K562 (cell line): ENCODE measurements around the gene FAM228A. TPM values are rescaled to one million over a fixed set of nuclear protein-coding genes. Genes with fewer than 3 reads are reported as not detected.

Experiments used
- ATAC-seq: fragments of 200-7000 bp; cut with Tn5 transposase; 3 replicates; pipeline ENCODE4 v1.9.1; 2020; ENCODE audit warnings: moderate library complexity
- BruUV-seq: library from RNA; stranded (reverse); fragments of 400-500 nt; replicated peaks from 2 replicates; lab custom pipeline; 2021; lab: Mats Ljungman, UMichigan
- CTCF ChIA-PET: fragments of 300-600 bp; formaldehyde crosslinking; extraction: SDS; loops from one replicate; lab custom pipeline; 2021; ENCODE audit warnings: low intra/inter-chr PET ratio; lab: Yijun Ruan, JAX
- POLR2A ChIA-PET: fragments of 300-600, 350-650 bp; sonication (Branson Sonifier 250); formaldehyde crosslinking; extraction: SDS; loops from one replicate; lab custom pipeline; 2021; ENCODE audit warnings: antibody characterized with exemption, inconsistent platforms; lab: Yijun Ruan, JAX
- DNase-seq, 4 experiments: peaks; one replicate each; pipeline versions ENCODE4 v3.0.0 to v3.0.0-alpha.2; 2011 to 2018; ENCODE audit warnings: low spot score in 3 of 4, mixed read lengths in 3 of 4; ENCODE audit errors: extremely low read depth in 1 of 4
- FAIRE-seq: peaks from 2 replicates; lab custom pipeline; 2011; peaks lifted over from hg19 to GRCh38; lab: Jason Lieb, UNC
- H2AFZ ChIP-seq: 2 replicates; pipeline ENCODE4 v1.6.0; 2011; ENCODE audit warnings: low read depth, low read length, control low read depth, inconsistent platforms
- H3K27ac ChIP-seq: fragments of 200-600 bp; 3 replicates; pipeline ENCODE4 v1.8.0; 2011; ENCODE audit warnings: low read depth, mild to moderate bottlenecking, control low read depth, inconsistent platforms, low read length, moderate library complexity, mixed read lengths; ENCODE audit errors: extremely low read depth
- H3K27me3 ChIP-seq, 2 experiments: fragments of 300-600 bp in 1 of 2; 2 replicates in 1 of 2; 3 replicates in 1 of 2; pipeline versions ENCODE4 v1.6.0 to v1.8.0; 2011; ENCODE audit warnings: inconsistent platforms in 2 of 2, low read length in 2 of 2, mild to moderate bottlenecking in 1 of 2, mixed read lengths in 1 of 2, moderate library complexity in 1 of 2; ENCODE audit not compliant: control insufficient read depth in 2 of 2, insufficient read depth in 2 of 2
- H3K36me3 ChIP-seq: fragments of 300-600 bp; 3 replicates; pipeline ENCODE4 v1.8.0; 2011; ENCODE audit warnings: mild to moderate bottlenecking, low read length, inconsistent platforms; ENCODE audit not compliant: control insufficient read depth, insufficient read depth
- H3K4me1 ChIP-seq, 2 experiments: fragments of 200-600 bp in 1 of 2; replicated peaks in 1 of 2; 2 replicates in 1 of 2; 3 replicates in 1 of 2; pipeline versions ENCODE4 v1.5.1 to v1.8.0; 2011; ENCODE audit warnings: inconsistent platforms in 2 of 2, low read length in 2 of 2, mild to moderate bottlenecking in 1 of 2, mixed read lengths in 1 of 2, moderate library complexity in 1 of 2; ENCODE audit not compliant: control insufficient read depth in 2 of 2, insufficient read depth in 2 of 2
- H3K4me2 ChIP-seq: 2 replicates; pipeline ENCODE4 v1.6.1; 2011; ENCODE audit warnings: low read length, control low read depth, inconsistent platforms, mixed read lengths; ENCODE audit not compliant: insufficient read depth
- H3K4me3 ChIP-seq: fragments of 200-600 bp; sonication (generic), shearing (Covaris generic); 2 replicates; pipeline ENCODE4 v1.5.1; 2016; ENCODE audit warnings: control low read depth, inconsistent platforms
- H3K79me2 ChIP-seq: fragments of 200-600 bp; 3 replicates; pipeline ENCODE4 v1.8.0; 2011; ENCODE audit warnings: low read length, inconsistent platforms; ENCODE audit not compliant: control insufficient read depth, insufficient read depth
- H3K9ac ChIP-seq, 2 experiments: 2 replicates each; pipeline versions ENCODE4 v1.6.0 to v1.6.1; 2011; ENCODE audit warnings: low read depth in 2 of 2, low read length in 2 of 2, control low read depth in 1 of 2, inconsistent platforms in 1 of 2, mild to moderate bottlenecking in 1 of 2, mixed read lengths in 1 of 2; ENCODE audit not compliant: insufficient read depth in 1 of 2
- H3K9me1 ChIP-seq: one replicate; pipeline ENCODE4 v1.6.0; 2011; ENCODE audit warnings: inconsistent platforms, mild to moderate bottlenecking, low read length, moderate library complexity; ENCODE audit not compliant: control insufficient read depth, insufficient read depth
- H3K9me3 ChIP-seq: replicated peaks from 2 replicates; pipeline ENCODE4 v1.5.1; 2011; ENCODE audit warnings: low read depth, low read length, inconsistent platforms; ENCODE audit not compliant: control insufficient read depth, insufficient read depth
- H4K20me1 ChIP-seq: replicated peaks from 2 replicates; pipeline ENCODE4 v1.6.1; 2011; ENCODE audit warnings: low read length, inconsistent platforms, mixed read lengths; ENCODE audit not compliant: control insufficient read depth, insufficient read depth
- BMI1 ChIP-seq: fragments of 150-350 bp; IDR thresholded peaks from 2 replicates; pipeline ENCODE4 v1.6.1; 2014; ENCODE audit warnings: low read length
- DLX4 ChIP-seq: fragments of 250-450 bp; sonication (Bioruptor Pico); IDR thresholded peaks from 2 replicates; pipeline ENCODE4 v1.6.1; 2021; ENCODE audit warnings: mild to moderate bottlenecking
- E4F1 ChIP-seq: fragments of 250-450 bp; sonication (Bioruptor Pico); IDR thresholded peaks from 2 replicates; pipeline ENCODE4 v1.5.0; 2021; ENCODE audit warnings: mild to moderate bottlenecking, borderline replicate concordance
- TAF15 ChIP-seq: fragments of 200-400 bp; formaldehyde crosslinking; IDR thresholded peaks from 2 replicates; pipeline ENCODE4 v1.6.1; 2017; ENCODE audit warnings: mild to moderate bottlenecking, low read depth, low read length, moderate library complexity
- ZKSCAN3 ChIP-seq: fragments of 250-450 bp; sonication (Bioruptor Pico); IDR thresholded peaks from 2 replicates; pipeline ENCODE4 v1.4.0; 2020
- ZNF133 ChIP-seq: fragments of 250-450 bp; sonication (Bioruptor Pico); IDR thresholded peaks from 2 replicates; pipeline ENCODE4 v1.4.0; 2020; ENCODE audit warnings: mild to moderate bottlenecking
- ZNF146 ChIP-seq: IDR thresholded peaks from one replicate; pipeline ENCODE4 v1.6.1; 2018; ENCODE audit warnings: missing compliant biosample characterization; ENCODE audit not compliant: unreplicated experiment
- ZNF592 ChIP-seq: fragments of 450-650 bp; IDR thresholded peaks from 2 replicates; pipeline ENCODE4 v1.6.1; 2017; ENCODE audit warnings: antibody characterized with exemption, mild to moderate bottlenecking
- ZNF655 ChIP-seq: fragments of 250-450 bp; sonication (Bioruptor Pico); IDR thresholded peaks from 2 replicates; pipeline ENCODE4 v1.5.0; 2021
- ZNF668 ChIP-seq: fragments of 250-450 bp; sonication (Bioruptor Pico); IDR thresholded peaks from 2 replicates; pipeline ENCODE4 v1.8.0; 2022; ENCODE audit warnings: mild to moderate bottlenecking, inconsistent platforms
- WGBS: fragments of 100-300 bp; shearing (Covaris generic); methylation state at CpG from one replicate; pipeline ENCODE4 v1.1.6; 2016; ENCODE audit warnings: low coverage, mixed read lengths; ENCODE audit not compliant: insufficient coverage; ENCODE audit errors: missing lambda C conversion rate; 5-methylcytosine and 5-hydroxymethylcytosine counted together
- in situ Hi-C: fragments of 300-500 bp; cut with MboI; formaldehyde crosslinking; loops from 4 replicates; pipeline ENCODE4 v1.15.0; 2018; ENCODE audit warnings: inconsistent platforms, mixed read lengths
- intact Hi-C: fragments of 100-400 bp; cut with micrococcal nuclease; formaldehyde crosslinking; loops from 2 replicates; pipeline ENCODE4 v1.14.2; 2022
- polyA plus RNA-seq, 8 experiments: library from polyadenylated mRNA; depleted of rRNA in 4 of 8; stranded (reverse) in 5 of 8; unstranded in 3 of 8; fragments of >200 nt; fragmentation: Nextera tagmentation in 2 of 8; fragmentation: Illumina TruSeq in 1 of 8; extraction: Ambion mirVana in 2 of 8; extraction: Trizol in 1 of 8; gene quantifications; 2 replicates each; pipeline versions ENCODE4 v1.2.1 to v1.2.3, GENCODE V29; 2011 to 2014; ENCODE audit warnings: inconsistent platforms in 1 of 8, missing spikeins in 1 of 8
- total RNA-seq, 7 experiments: library from RNA; depleted of rRNA in 6 of 7; stranded (reverse); fragments of >200 nt in 6 of 7; fragmentation: Illumina TruSeq in 2 of 7; extraction: Trizol in 2 of 7; gene quantifications; 2 replicates each; pipeline versions ENCODE4 v1.2.1 to v1.2.3, GENCODE V29; 2011 to 2021; ENCODE audit warnings: low replicate concordance in 1 of 7

FAM228A gene
- total and polyA plus RNA-seq, 9 of the 15 experiments (the other 6 are each of a cell fraction or from before 2014, with no cell fraction given) = not detected

GRCh38 chr2:24221343-24222050 lies 46.6 kb downstream of the FAM228A start:
- WGBS = 34% methylated on average over 6 of the region's 6 CpGs
- intact Hi-C loops (no loop called here), in situ Hi-C loops (no loop called here)
- no peak overlapping the region for H3K4me3 ChIP-seq
- BruUV-seq = no TSS peak
- H3K36me3 ChIP-seq = no peaks in the 10 kb centered on the region
- ChIA-PET POLR2A (interaction anchor here (0.6 to 1.3 kb wide), 3 partner anchors 9 to 1971 kb away, joined by 3 to 4 read pairs (median 3); no protein-coding TSS in a partner anchor), CTCF (interaction anchor here (0.6 kb wide), 1 partner anchor 1444 kb away, joined by 3 read pairs; no protein-coding TSS in a partner anchor)
- H2AFZ ChIP-seq = no peak overlapping the region
- H3K4me1 ChIP-seq = no peaks in the 10 kb centered on the region
- no peak overlapping the region for H3K4me2 ChIP-seq
- DNase-seq (no peak), FAIRE-seq (no peak), ATAC-seq (no peak)
- H3K27me3 ChIP-seq = no peaks in the 10 kb centered on the region
- no peak overlapping the region for H3K27ac ChIP-seq
- no peaks in the 10 kb centered on the region for H4K20me1 ChIP-seq
- no peaks in the 10 kb centered on the region for H3K9me3 ChIP-seq
- no peaks in the 10 kb centered on the region for H3K79me2 ChIP-seq
- H3K9ac ChIP-seq = no peak overlapping the region
- H3K9me1 ChIP-seq = no peaks in the 10 kb centered on the region
- TF ChIP-seq ZNF146 = no peak
- no peak for TF ChIP-seq TAF15
- no peak for TF ChIP-seq E4F1
- TF ChIP-seq DLX4 (CRISPR knock-in tag) = no peak
- no peak for TF ChIP-seq ZNF655 (CRISPR knock-in tag)
- no peak for TF ChIP-seq ZNF592
- no peak for TF ChIP-seq BMI1
- TF ChIP-seq ZNF133 = no peak
- no peak for TF ChIP-seq ZKSCAN3
- TF ChIP-seq ZNF668 (CRISPR knock-in tag) = no peak
